Spleen (tissue), 11 donors: ENCODE results near the gene KLHL5. TPM values are rescaled to one million over a fixed set of nuclear protein-coding genes. Genes with fewer than 3 reads are reported as not detected.
A peak's percentile ranks its signal among the peaks of the same experiment; 100 is the strongest.

Source experiments
- DNase-seq: peaks from one replicate; pipeline ENCODE4 v3.0.0-alpha.2; 2020
- H3K27ac ChIP-seq, 8 donors: fragments of 200-600 bp; sonication (generic) in 7 of 8; 1 replicate in 4 of 8; 2 replicates in 4 of 8; pipeline versions ENCODE4 v1.5.0 to v1.8.0; 2016 to 2021; ENCODE audit warnings: inconsistent platforms in 4 of 8, mild to moderate bottlenecking in 4 of 8, moderate library complexity in 1 of 8
- H3K27me3 ChIP-seq, 7 donors: fragments of 200-600 bp; sonication (generic) in 6 of 7; replicated peaks in 1 of 7; 1 replicate in 4 of 7; 2 replicates in 3 of 7; pipeline versions ENCODE4 v1.5.0 to v1.8.0; 2016 to 2021; ENCODE audit warnings: inconsistent platforms in 3 of 7, mild to moderate bottlenecking in 1 of 7
- H3K36me3 ChIP-seq, 6 donors: fragments of 200-600 bp; sonication (generic) in 5 of 6; 1 replicate in 4 of 6; 2 replicates in 2 of 6; pipeline versions ENCODE4 v1.5.0 to v1.8.0; 2016 to 2021; ENCODE audit warnings: inconsistent platforms in 2 of 6
- H3K4me1 ChIP-seq, 6 donors: fragments of 200-600 bp; sonication (generic) in 5 of 6; 1 replicate in 3 of 6; 2 replicates in 3 of 6; pipeline versions ENCODE4 v1.5.0 to v1.8.0; 2016 to 2021; ENCODE audit warnings: inconsistent platforms in 3 of 6
- H3K4me3 ChIP-seq, 8 donors: fragments of 200-600 bp; sonication (generic) in 7 of 8; 1 replicate in 4 of 8; 2 replicates in 4 of 8; pipeline versions ENCODE4 v1.5.0 to v1.8.0; 2016 to 2021; ENCODE audit warnings: inconsistent platforms in 4 of 8, mild to moderate bottlenecking in 4 of 8, moderate library complexity in 2 of 8
- H3K9me3 ChIP-seq, 8 donors: fragments of 200-600 bp; sonication (generic) in 7 of 8; 1 replicate in 4 of 8; 2 replicates in 4 of 8; pipeline versions ENCODE4 v1.5.0 to v1.8.0; 2016 to 2021; ENCODE audit warnings: inconsistent platforms in 4 of 8
- CTCF ChIP-seq, 11 experiments: fragments of 200-600 bp in 7 of 11; fragments of 450-650 bp in 4 of 11; sonication (generic) in 4 of 11; IDR thresholded peaks in 8 of 11; conservative IDR thresholded peaks in 3 of 11; 1 replicate in 7 of 11; 2 replicates in 4 of 11; pipeline versions ENCODE4 v1.4.0 to v1.8.0; 2016 to 2021; ENCODE audit warnings: antibody characterized with exemption in 11 of 11, inconsistent platforms in 4 of 11, mild to moderate bottlenecking in 1 of 11
- POLR2A ChIP-seq, 3 donors: fragments of 450-650 bp; IDR thresholded peaks; one replicate each; pipeline ENCODE4 v1.5.1; 2017; ENCODE audit warnings: antibody characterized with exemption in 3 of 3, mild to moderate bottlenecking in 1 of 3
- POLR2AphosphoS5 ChIP-seq, 3 donors: sonication (generic); formaldehyde crosslinking; IDR thresholded peaks; one replicate each; pipeline ENCODE4 v1.5.1; 2017; ENCODE audit warnings: antibody characterized with exemption in 3 of 3
- WGBS, 5 donors: extraction: QIAGEN DNeasy Blood & Tissue Kit in 3 of 5; methylation state at CpG; one replicate each; pipeline versions ENCODE4 v1.1.5 to v1.1.7; 2013 to 2018; 5-methylcytosine and 5-hydroxymethylcytosine counted together
- intact Hi-C: fragments of 100-400 bp; cut with DNase I; formaldehyde crosslinking; loops from one replicate; pipeline ENCODE4 v1.15.0; 2023; ENCODE audit warnings: low total_unique reads
- polyA plus RNA-seq, 3 donors: library from polyadenylated mRNA; stranded (reverse); fragments of 200-250 nt; gene quantifications; one replicate each; pipeline ENCODE4 v1.2.1, GENCODE V29; 2013
- total RNA-seq, 7 donors: library from RNA; depleted of rRNA in 3 of 7; stranded (reverse); fragments of >200 nt in 3 of 7; fragmentation: NEBNext Ultra II Directional in 4 of 7; extraction: Animal tissue kit (Norgen Biotek cat#: 25700) in 4 of 7; gene quantifications; one replicate each; pipeline versions ENCODE4 v1.1.0 to v1.2.1, GENCODE V29; 2016 to 2021
- donor health status: healthy with polysubstance abuse.
- donor health status: DM: no; HTN: no; CAD: no; lungs with moderate emphysema.
- donor health status: DM: no; HTN: no; CAD: no.
- donor health status: Bipolar disorder and iron deficiency.
- donor health status: healthy.
- donor health status: DM: no; HTN: no; CAD: no.
- donor health status: DM: yes; HTN: yes; CAD: no.

The KLHL5 gene
- total and polyA plus RNA-seq, 10 donors = 7.5 to 46.9 (median 35.9) TPM

GRCh38 chr4:39022241-39022640 lies 39.8 kb upstream of the KLHL5 start:
- WGBS, 5 donors = 88 to 100% (median 89%) methylated on average over 2 of the region's 2 CpGs
- no peak overlapping the region for H3K4me3 ChIP-seq
- TF ChIP-seq POLR2A (IDR thresholded peaks at IDR 0.05) = no peak
- TF ChIP-seq CTCF (IDR thresholded peaks at IDR 0.05 in 8 of 11, conservative IDR thresholded peaks at IDR 0.05 in 3 of 11) = no peak
- no peak for TF ChIP-seq POLR2AphosphoS5 (IDR thresholded peaks at IDR 0.05)
- H3K9me3 ChIP-seq = peaks cover 0 to 11% (median 3%) of the 10 kb centered on the region in 8 donors
- H3K4me1 ChIP-seq = peaks cover 3 to 21% (median 13%) of the 10 kb centered on the region in 6 donors
- peaks cover 0 to 10% (median 0%) of the 10 kb centered on the region in 6 donors for H3K36me3 ChIP-seq
- no peak overlapping the region for H3K27ac ChIP-seq
- no peaks in the 10 kb centered on the region for H3K27me3 ChIP-seq
- no peak for DNase-seq
- intact Hi-C loops = no loop called here

DNA sequence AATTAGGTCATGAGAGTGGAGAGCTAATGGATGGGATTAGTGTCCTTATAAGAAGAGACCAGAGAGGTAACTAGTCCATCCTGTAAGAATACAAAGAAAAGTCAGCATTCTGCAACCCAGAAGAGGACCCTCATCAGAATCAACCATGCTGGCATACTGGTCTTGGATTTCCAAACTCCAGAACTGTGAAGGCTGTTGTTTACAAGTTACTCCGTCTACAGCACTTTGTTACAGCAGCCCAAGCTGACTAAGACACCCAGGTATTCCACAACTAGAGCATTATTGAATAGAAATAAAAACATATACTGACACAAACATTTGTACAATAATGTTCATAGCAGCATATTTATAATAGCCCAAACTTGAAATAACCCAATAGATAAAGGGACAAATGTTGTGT lies 39.0 kb upstream of the KLHL5 start:
- no peak for DNase-seq
- peaks cover 0 to 6% (median 0%) of the 10 kb centered on the region in 8 donors for H3K9me3 ChIP-seq
- H3K36me3 ChIP-seq = peaks cover 0 to 10% (median 0%) of the 10 kb centered on the region in 6 donors
- WGBS, 5 donors = 90 to 100% (median 95%) methylated on average over 1 of the region's 1 CpG
- TF ChIP-seq POLR2A (IDR thresholded peaks at IDR 0.05) (no peak), POLR2AphosphoS5 (IDR thresholded peaks at IDR 0.05) (no peak), CTCF (IDR thresholded peaks at IDR 0.05 in 8 of 11, conservative IDR thresholded peaks at IDR 0.05 in 3 of 11) (no peak)
- intact Hi-C loops = no loop called here
- H3K4me3 ChIP-seq = no peak overlapping the region
- no peak overlapping the region for H3K27ac ChIP-seq
- H3K27me3 ChIP-seq = no peaks in the 10 kb centered on the region
- H3K4me1 ChIP-seq = peaks cover 3 to 29% (median 21%) of the 10 kb centered on the region in 6 donors

- peaks cover 3 to 41% (median 31%) of the 10 kb centered on the region in 6 donors for H3K4me1 ChIP-seq
- DNase-seq = no peak
- TF ChIP-seq CTCF (IDR thresholded peaks at IDR 0.05 in 8 of 11, conservative IDR thresholded peaks at IDR 0.05 in 3 of 11) (no peak), POLR2AphosphoS5 (IDR thresholded peaks at IDR 0.05) (no peak), POLR2A (IDR thresholded peaks at IDR 0.05) (no peak)
- no peaks in the 10 kb centered on the region for H3K27me3 ChIP-seq
- peaks cover 0 to 10% (median 0%) of the 10 kb centered on the region in 6 donors for H3K36me3 ChIP-seq
- H3K4me3 ChIP-seq = no peak overlapping the region
- WGBS, 5 donors = 95 to 100% (median 97%) methylated on average over 3 of the region's 3 CpGs
- intact Hi-C loops = no loop called here
- no peak overlapping the region for H3K27ac ChIP-seq
- peaks cover 0 to 6% (median 0%) of the 10 kb centered on the region in 8 donors for H3K9me3 ChIP-seq
Measured at GRCh38 chr4:39024311-39024865, 37.6 kb upstream of the KLHL5 start.

DNA sequence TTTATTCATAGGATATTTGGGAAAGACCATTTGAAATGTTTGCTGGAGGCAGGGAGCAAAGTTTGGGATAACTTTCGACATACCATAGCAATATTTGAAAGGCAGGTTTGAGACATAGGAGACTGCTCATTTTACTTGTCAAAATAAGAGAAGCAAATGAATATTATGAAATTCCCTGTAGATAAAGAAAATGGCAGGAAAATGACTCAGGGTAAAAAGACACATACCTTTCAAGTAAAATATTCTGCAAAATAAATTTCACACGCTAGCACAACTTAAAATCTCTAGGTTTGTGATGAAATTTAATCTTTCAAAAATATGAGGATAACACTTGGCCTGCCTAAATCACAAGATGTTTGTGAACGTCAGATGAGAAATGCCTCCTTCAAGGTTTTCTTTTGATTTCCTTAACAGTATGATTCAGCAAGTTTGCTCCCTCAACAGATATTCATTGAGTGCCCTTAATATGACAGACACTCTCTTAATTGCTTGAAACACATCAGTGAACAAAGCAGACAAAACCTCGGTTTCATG lies 36.4 kb upstream of the KLHL5 start:
- DNase-seq = no peak
- Histone ChIP-seq H3K9me3 (peaks cover 0 to 6% (median 0%) of the 10 kb centered on the region in 8 donors), H3K4me3 (no peak overlapping the region), H3K27me3 (no peaks in the 10 kb centered on the region), H3K27ac (peak overlapping the region in 4 of 8 donors; percentile 15 to 74 (median 67)), H3K4me1 (peaks cover 3 to 52% (median 34%) of the 10 kb centered on the region in 6 donors), H3K36me3 (peaks cover 0 to 10% (median 0%) of the 10 kb centered on the region in 6 donors)
- intact Hi-C loops = no loop called here
- 39 to 56% (median 53%) methylated on average over 4 of the region's 4 CpGs for WGBS, 5 donors
- TF ChIP-seq POLR2A (IDR thresholded peaks at IDR 0.05) (no peak), CTCF (IDR thresholded peaks at IDR 0.05 in 8 of 11, conservative IDR thresholded peaks at IDR 0.05 in 3 of 11) (no peak), POLR2AphosphoS5 (IDR thresholded peaks at IDR 0.05) (no peak)
